K562 (cell line): ENCODE results near the gene SNRNP70. TPM values are rescaled to one million over a fixed set of nuclear protein-coding genes. Genes with fewer than 3 reads are reported as not detected.

Experiments
- ARHGAP35 ChIP-seq: fragments of 450-650 bp; IDR thresholded peaks from 2 replicates; pipeline ENCODE4 v1.6.1; 2018; ENCODE audit not compliant: partially characterized antibody
- DACH1 ChIP-seq: fragments of 450-650 bp; IDR thresholded peaks from 2 replicates; pipeline ENCODE4 v1.6.1; 2018; ENCODE audit not compliant: partially characterized antibody
- MYBL2 ChIP-seq, 2 experiments: fragments of 450-650 bp in 1 of 2; sonication (generic) in 1 of 2; formaldehyde crosslinking in 1 of 2; IDR thresholded peaks; 2 replicates each; pipeline versions ENCODE4 v1.6.1 to v1.8.1; 2017 to 2022; ENCODE audit warnings: borderline replicate concordance in 1 of 2, inconsistent platforms in 1 of 2, low read depth in 1 of 2, mild to moderate bottlenecking in 1 of 2, missing genetic modification reagents in 1 of 2, moderate library complexity in 1 of 2
- POLR2G ChIP-seq: fragments of 200-400 bp; formaldehyde crosslinking; IDR thresholded peaks from 2 replicates; pipeline ENCODE4 v1.6.1; 2017; ENCODE audit warnings: low read depth, mild to moderate bottlenecking, antibody characterized with exemption, low read length, moderate library complexity
- SETDB1 ChIP-seq: IDR thresholded peaks from one replicate; pipeline ENCODE4 v1.6.1; 2012; ENCODE audit warnings: low read length, control low read depth, inconsistent platforms
- TSHZ1 ChIP-seq: fragments of 250-450 bp; sonication (Bioruptor Pico); IDR thresholded peaks from 2 replicates; pipeline ENCODE4 v1.4.0; 2020; ENCODE audit warnings: mild to moderate bottlenecking, moderate library complexity
- U2AF1 ChIP-seq: fragments of 200-400 bp; formaldehyde crosslinking; optimal IDR thresholded peaks from 2 replicates; pipeline ENCODE3; 2017; ENCODE audit warnings: mild to moderate bottlenecking, low read depth, low read length, moderate library complexity
- ZBTB11 ChIP-seq, 3 experiments: fragments of 200-800 bp in 1 of 3; fragments of 250-450 bp in 1 of 3; fragments of 450-650 bp in 1 of 3; sonication (Bioruptor Pico) in 1 of 3; sonication (Bioruptor generic) in 1 of 3; formaldehyde crosslinking in 1 of 3; IDR thresholded peaks; 2 replicates each; pipeline versions ENCODE4 v1.6.1 to v1.8.0; 2016 to 2022; ENCODE audit warnings: mild to moderate bottlenecking in 2 of 3, missing genetic modification characterization in 2 of 3, missing compliant biosample characterization in 1 of 3, moderate library complexity in 1 of 3
- ZFPM2 ChIP-seq: fragments of 250-450 bp; sonication (Bioruptor Pico); IDR thresholded peaks from 2 replicates; pipeline ENCODE4 v1.5.1; 2022; ENCODE audit warnings: mild to moderate bottlenecking
- ZNF511 ChIP-seq: sonication (generic); formaldehyde crosslinking; IDR thresholded peaks from 2 replicates; pipeline ENCODE4 v1.8.0; 2022; ENCODE audit warnings: mild to moderate bottlenecking, missing genetic modification reagents
- polyA plus RNA-seq, 8 experiments: library from polyadenylated mRNA; depleted of rRNA in 4 of 8; stranded (reverse) in 5 of 8; unstranded in 3 of 8; fragments of >200 nt; fragmentation: Nextera tagmentation in 2 of 8; fragmentation: Illumina TruSeq in 1 of 8; extraction: Ambion mirVana in 2 of 8; extraction: Trizol in 1 of 8; gene quantifications; 2 replicates each; pipeline versions ENCODE4 v1.2.1 to v1.2.3, GENCODE V29; 2011 to 2014; ENCODE audit warnings: inconsistent platforms in 1 of 8, missing spikeins in 1 of 8
- total RNA-seq, 7 experiments: library from RNA; depleted of rRNA in 6 of 7; stranded (reverse); fragments of >200 nt in 6 of 7; fragmentation: Illumina TruSeq in 2 of 7; extraction: Trizol in 2 of 7; gene quantifications; 2 replicates each; pipeline versions ENCODE4 v1.2.1 to v1.2.3, GENCODE V29; 2011 to 2021; ENCODE audit warnings: low replicate concordance in 1 of 7
- TF ChIP-seq, protein P1 (sequence below): fragments of 250-450 bp; sonication (Bioruptor Pico); IDR thresholded peaks from 2 replicates; pipeline ENCODE4 v1.4.0; 2020
- TF ChIP-seq, protein P2 (sequence below): fragments of 250-450 bp; sonication (Bioruptor Pico); IDR thresholded peaks from 2 replicates; pipeline ENCODE4 v1.5.0; 2021; ENCODE audit warnings: mild to moderate bottlenecking, borderline replicate concordance

Gene SNRNP70
- total and polyA plus RNA-seq, 9 of the 15 experiments (the other 6 are each of a cell fraction or from before 2014, with no cell fraction given), result 2.8 to 496 (median 136) TPM

- TF ChIP-seq ZBTB11 (CRISPR knock-in tag; IDR thresholded peaks at IDR 0.05), result no peak
- TF ChIP-seq POLR2G, result no peak
- no peak for TF ChIP-seq ZNF511 (CRISPR knock-in tag)
- no peak for TF ChIP-seq MYBL2 (IDR thresholded peaks at IDR 0.05; ENCODE audit: low read depth)
- TF ChIP-seq MYBL2 (CRISPR knock-in tag; IDR thresholded peaks at IDR 0.05; ENCODE audit: borderline replicate concordance), result no peak
- TF ChIP-seq ZFPM2, result no peak
- no peak for TF ChIP-seq DACH1
- TF ChIP-seq SETDB1, result no peak
- TF ChIP-seq U2AF1, result no peak
- TF ChIP-seq, protein P1, sequence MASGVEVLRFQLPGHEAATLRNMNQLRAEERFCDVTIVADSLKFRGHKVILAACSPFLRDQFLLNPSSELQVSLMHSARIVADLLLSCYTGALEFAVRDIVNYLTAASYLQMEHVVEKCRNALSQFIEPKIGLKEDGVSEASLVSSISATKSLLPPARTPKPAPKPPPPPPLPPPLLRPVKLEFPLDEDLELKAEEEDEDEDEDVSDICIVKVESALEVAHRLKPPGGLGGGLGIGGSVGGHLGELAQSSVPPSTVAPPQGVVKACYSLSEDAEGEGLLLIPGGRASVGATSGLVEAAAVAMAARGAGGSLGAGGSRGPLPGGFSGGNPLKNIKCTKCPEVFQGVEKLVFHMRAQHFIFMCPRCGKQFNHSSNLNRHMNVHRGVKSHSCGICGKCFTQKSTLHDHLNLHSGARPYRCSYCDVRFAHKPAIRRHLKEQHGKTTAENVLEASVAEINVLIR (CRISPR knock-in tag), result no peak
- no peak for TF ChIP-seq ARHGAP35
- TF ChIP-seq, protein P2, sequence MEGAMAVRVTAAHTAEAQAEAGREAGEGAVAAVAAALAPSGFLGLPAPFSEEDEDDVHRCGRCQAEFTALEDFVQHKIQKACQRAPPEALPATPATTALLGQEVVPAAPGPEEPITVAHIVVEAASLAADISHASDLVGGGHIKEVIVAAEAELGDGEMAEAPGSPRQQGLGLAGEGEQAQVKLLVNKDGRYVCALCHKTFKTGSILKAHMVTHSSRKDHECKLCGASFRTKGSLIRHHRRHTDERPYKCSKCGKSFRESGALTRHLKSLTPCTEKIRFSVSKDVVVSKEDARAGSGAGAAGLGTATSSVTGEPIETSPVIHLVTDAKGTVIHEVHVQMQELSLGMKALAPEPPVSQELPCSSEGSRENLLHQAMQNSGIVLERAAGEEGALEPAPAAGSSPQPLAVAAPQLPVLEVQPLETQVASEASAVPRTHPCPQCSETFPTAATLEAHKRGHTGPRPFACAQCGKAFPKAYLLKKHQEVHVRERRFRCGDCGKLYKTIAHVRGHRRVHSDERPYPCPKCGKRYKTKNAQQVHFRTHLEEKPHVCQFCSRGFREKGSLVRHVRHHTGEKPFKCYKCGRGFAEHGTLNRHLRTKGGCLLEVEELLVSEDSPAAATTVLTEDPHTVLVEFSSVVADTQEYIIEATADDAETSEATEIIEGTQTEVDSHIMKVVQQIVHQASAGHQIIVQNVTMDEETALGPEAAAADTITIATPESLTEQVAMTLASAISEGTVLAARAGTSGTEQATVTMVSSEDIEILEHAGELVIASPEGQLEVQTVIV, result no peak
- no peak for TF ChIP-seq TSHZ1 (CRISPR knock-in tag)
These were observed 21.4 kb downstream of the SNRNP70 start (continued) for GRCh38 chr19:49106648-49107135.
